Neutrophil (primary cell): ENCODE data around the gene ODF2L.

Experiments
- H3K27ac ChIP-seq: fragments of 200-600 bp; sonication (generic); 2 replicates; pipeline ENCODE4 v1.5.1; 2016; ENCODE audit warnings: mild to moderate bottlenecking, moderate library complexity
- H3K27me3 ChIP-seq: fragments of 200-600 bp; sonication (generic); 2 replicates; pipeline ENCODE4 v1.6.0; 2016; ENCODE audit warnings: mild to moderate bottlenecking
- H3K36me3 ChIP-seq: fragments of 200-600 bp; sonication (generic); 2 replicates; pipeline ENCODE4 v1.5.1; 2017
- H3K4me1 ChIP-seq, 2 experiments: fragments of 200-600 bp in 1 of 2; sonication (generic) in 1 of 2; 1 replicate in 1 of 2; 2 replicates in 1 of 2; pipeline versions ENCODE4 v1.5.1 to v1.6.1; 2013 to 2016; ENCODE audit warnings: low read depth in 1 of 2, low read length in 1 of 2, mild to moderate bottlenecking in 1 of 2, moderate library complexity in 1 of 2; ENCODE audit not compliant: control insufficient read depth in 1 of 2, insufficient read depth in 1 of 2
- H3K4me3 ChIP-seq, 2 experiments: fragments of 200-600 bp in 1 of 2; sonication (generic) in 1 of 2; 1 replicate in 1 of 2; 2 replicates in 1 of 2; pipeline ENCODE4 v1.5.1; 2013 to 2016; ENCODE audit warnings: low read depth in 1 of 2, low read length in 1 of 2, mild to moderate bottlenecking in 1 of 2, moderate library complexity in 1 of 2
- H3K9me3 ChIP-seq: fragments of 200-600 bp; sonication (generic); 2 replicates; pipeline ENCODE4 v1.5.1; 2016
- CTCF ChIP-seq: fragments of 200-600 bp; sonication (generic); IDR thresholded peaks from 2 replicates; pipeline ENCODE4 v1.5.1; 2016; ENCODE audit warnings: antibody characterized with exemption

ODF2L gene

GRCh38 chr1:86388777-86389176 is 7.3 kb downstream of the ODF2L start:
- no peak overlapping the region for H3K4me3 ChIP-seq
- H3K27ac ChIP-seq: no peak overlapping the region
- no peaks in the 10 kb centered on the region for H3K27me3 ChIP-seq
- H3K9me3 ChIP-seq: no peaks in the 10 kb centered on the region
- H3K4me1 ChIP-seq: no peaks in the 10 kb centered on the region
- H3K36me3 ChIP-seq: no peaks in the 10 kb centered on the region
- no peak for TF ChIP-seq CTCF

DNA sequence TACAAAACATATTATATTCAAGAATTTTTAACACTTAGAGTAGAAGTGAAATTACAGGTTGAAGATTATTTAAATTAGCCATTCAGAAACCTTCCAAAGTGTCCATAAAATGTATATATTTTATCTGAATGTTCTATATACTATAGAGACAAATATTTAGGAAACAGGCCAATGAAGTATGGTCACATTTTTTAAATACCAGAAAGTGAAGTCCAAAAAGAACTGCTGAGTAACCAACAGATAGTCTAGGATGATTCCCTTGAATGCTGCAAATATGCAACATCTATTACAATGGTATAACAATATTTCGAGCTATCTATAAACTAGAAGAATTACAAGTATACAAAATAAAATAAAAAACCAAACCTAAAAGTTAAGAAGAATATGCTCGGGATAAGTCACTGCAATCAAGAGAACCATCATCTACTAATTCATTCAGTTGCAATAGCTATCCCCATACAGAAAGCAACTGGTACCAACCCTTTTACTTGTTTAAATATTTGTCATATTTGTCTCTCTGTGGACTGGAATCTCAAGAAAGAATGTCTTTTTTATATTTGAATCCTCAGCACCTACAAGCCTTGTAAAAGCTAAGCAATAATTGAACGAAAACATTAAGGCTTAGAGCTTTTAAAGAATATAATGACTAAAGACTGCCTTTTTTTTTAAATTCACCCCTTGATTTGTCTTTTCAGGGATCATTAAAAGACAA is 8.1 kb downstream of the ODF2L start:
- Histone ChIP-seq H3K4me3 (no peak overlapping the region), H3K4me1 (no peaks in the 10 kb centered on the region), H3K9me3 (no peaks in the 10 kb centered on the region), H3K27me3 (no peaks in the 10 kb centered on the region), H3K36me3 (no peaks in the 10 kb centered on the region), H3K27ac (no peak overlapping the region)
- no peak for TF ChIP-seq CTCF

GRCh38 chr1:86382878-86383277 is 13.2 kb downstream of the ODF2L start:
- no peak overlapping the region for H3K27ac ChIP-seq
- no peak for TF ChIP-seq CTCF
- no peaks in the 10 kb centered on the region for H3K4me1 ChIP-seq
- H3K9me3 ChIP-seq: no peaks in the 10 kb centered on the region
- no peaks in the 10 kb centered on the region for H3K36me3 ChIP-seq
- H3K27me3 ChIP-seq: no peaks in the 10 kb centered on the region
- H3K4me3 ChIP-seq: no peak overlapping the region

- no peaks in the 10 kb centered on the region for H3K27me3 ChIP-seq
- H3K4me3 ChIP-seq: no peak overlapping the region
- no peaks in the 10 kb centered on the region for H3K36me3 ChIP-seq
- H3K9me3 ChIP-seq: no peaks in the 10 kb centered on the region
- no peak overlapping the region for H3K27ac ChIP-seq
- no peak for TF ChIP-seq CTCF
- H3K4me1 ChIP-seq: no peaks in the 10 kb centered on the region
Observed at GRCh38 chr1:86381223-86381622, 14.9 kb downstream of the ODF2L start.

- Histone ChIP-seq H3K4me1 (no peaks in the 10 kb centered on the region), H3K27ac (no peak overlapping the region), H3K27me3 (no peaks in the 10 kb centered on the region), H3K4me3 (no peak overlapping the region), H3K9me3 (no peaks in the 10 kb centered on the region), H3K36me3 (no peaks in the 10 kb centered on the region)
- TF ChIP-seq CTCF: peak; percentile 49
Observed at GRCh38 chr1:86380257-86380861, 15.8 kb downstream of the ODF2L start.
